Activated naive CD8-positive, alpha-beta T cell treated with anti-CD3 and anti-CD28 coated beads, Interleukin-2, amount 10 ng/mL, durations not matched to agents 7 days and 5 days (primary cell): ENCODE results near the gene GPR45. TPM values are rescaled to one million over a fixed set of nuclear protein-coding genes. Genes with fewer than 3 reads are reported as not detected.
"Not testable (repeated sequence)": the region's sequence is repeated elsewhere in the genome, so short reads cannot be mapped to it uniquely, and the experiment has no call there.

Source experiments
- ATAC-seq: fragments of 150-1000 bp; cut with Tn5 transposase; one replicate; pipeline ENCODE4 v1.10.0; 2021; ENCODE audit warnings: low read depth, moderate library complexity
- POLR2A ChIA-PET: fragments of 350-600 bp; sonication (Branson Sonifier 250); formaldehyde crosslinking; loops from one replicate; lab custom pipeline; 2021; ENCODE audit warnings: antibody characterized with exemption; lab: Charles Lee
- DNase-seq: peaks from one replicate; pipeline ENCODE4 v3.0.0; 2021
- H3K27ac Mint-ChIP-seq: one replicate; pipeline ENCODE4 v1.8.0; 2022; ENCODE audit warnings: mild to moderate bottlenecking, mixed read lengths
- H3K27me3 Mint-ChIP-seq: one replicate; pipeline ENCODE4 v1.8.0; 2022; ENCODE audit warnings: mild to moderate bottlenecking, moderate library complexity, mixed read lengths
- H3K36me3 Mint-ChIP-seq: one replicate; pipeline ENCODE4 v1.8.0; 2021; ENCODE audit warnings: mild to moderate bottlenecking, mixed read lengths
- H3K4me1 Mint-ChIP-seq: one replicate; pipeline ENCODE4 v1.8.0; 2021; ENCODE audit warnings: mixed read lengths
- H3K4me3 Mint-ChIP-seq: one replicate; pipeline ENCODE4 v1.8.0; 2022; ENCODE audit warnings: mild to moderate bottlenecking, moderate library complexity, mixed read lengths
- H3K9me3 Mint-ChIP-seq: one replicate; pipeline ENCODE4 v1.8.0; 2021; ENCODE audit warnings: mixed read lengths
- total RNA-seq, 2 experiments: library from RNA; stranded (reverse); gene quantifications; one replicate each; pipeline ENCODE4 v1.2.3, GENCODE V29; 2021

Gene GPR45
- total RNA-seq, 2 experiments from 2014 or later: not detected

- Mint-ChIP-seq H3K27me3 (peaks cover 6% of the 10 kb centered on the region), H3K27ac (no peak overlapping the region), H3K4me3 (no peak overlapping the region), H3K4me1 (peaks cover 3% of the 10 kb centered on the region), H3K36me3 (no peaks in the 10 kb centered on the region), H3K9me3 (no peaks in the 10 kb centered on the region)
- ATAC-seq (no peak), DNase-seq (no peak)
- POLR2A ChIA-PET: no interaction called here
These were observed 897 bp downstream of the GPR45 start for GRCh38 chr2:105242286-105242993.

- DNase-seq: no peak
- H3K36me3 Mint-ChIP-seq: no peaks in the 10 kb centered on the region
- no peak for ATAC-seq
- POLR2A ChIA-PET: no interaction called here
- peaks cover 5% of the 10 kb centered on the region for H3K27me3 Mint-ChIP-seq
- H3K4me3 Mint-ChIP-seq: no peak overlapping the region
- H3K9me3 Mint-ChIP-seq: no peaks in the 10 kb centered on the region
- no peak overlapping the region for H3K27ac Mint-ChIP-seq
- H3K4me1 Mint-ChIP-seq: no peaks in the 10 kb centered on the region
These were observed 2.4 kb downstream of the GPR45 start for GRCh38 chr2:105243961-105244360.

GRCh38 chr2:105244451-105244850 is 2.9 kb downstream of the GPR45 start:
- Mint-ChIP-seq H3K9me3 (no peaks in the 10 kb centered on the region), H3K36me3 (no peaks in the 10 kb centered on the region), H3K27me3 (peaks cover 1% of the 10 kb centered on the region), H3K4me3 (no peak overlapping the region), H3K4me1 (no peaks in the 10 kb centered on the region), H3K27ac (no peak overlapping the region)
- no peak for ATAC-seq
- DNase-seq: no peak
- POLR2A ChIA-PET: no interaction called here

GRCh38 chr2:105248316-105249070 is 7.0 kb downstream of the GPR45 start:
- Mint-ChIP-seq H3K4me1 (no peaks in the 10 kb centered on the region), H3K4me3 (no peak overlapping the region), H3K27ac (no peak overlapping the region)

GRCh38 chr2:105249181-105249580 is 7.6 kb downstream of the GPR45 start:
- ATAC-seq (no peak), DNase-seq (no peak)
- Mint-ChIP-seq H3K27me3 (peaks cover 2% of the 10 kb centered on the region), H3K4me3 (no peak overlapping the region), H3K9me3 (no peaks in the 10 kb centered on the region), H3K4me1 (no peaks in the 10 kb centered on the region), H3K36me3 (no peaks in the 10 kb centered on the region), H3K27ac (no peak overlapping the region)
- POLR2A ChIA-PET: no interaction called here

More at GRCh38 chr2:105248316-105249070, 7.0 kb downstream of the GPR45 start:
- no peaks in the 10 kb centered on the region for H3K27me3 Mint-ChIP-seq
- ATAC-seq: no peak
- DNase-seq: no peak
- H3K9me3 Mint-ChIP-seq: no peaks in the 10 kb centered on the region
- POLR2A ChIA-PET: no interaction called here
- H3K36me3 Mint-ChIP-seq: no peaks in the 10 kb centered on the region

- H3K9me3 Mint-ChIP-seq: no peaks in the 10 kb centered on the region
- no peak for ATAC-seq
- no peaks in the 10 kb centered on the region for H3K4me1 Mint-ChIP-seq
- peaks cover 2% of the 10 kb centered on the region for H3K27me3 Mint-ChIP-seq
- no peak for DNase-seq
- POLR2A ChIA-PET: no interaction called here
- no peak overlapping the region for H3K27ac Mint-ChIP-seq
- no peak overlapping the region for H3K4me3 Mint-ChIP-seq
- no peaks in the 10 kb centered on the region for H3K36me3 Mint-ChIP-seq
These were observed 8.3 kb downstream of the GPR45 start for GRCh38 chr2:105249891-105250290.

GRCh38 chr2:105251016-105251648 is 9.6 kb downstream of the GPR45 start:
- POLR2A ChIA-PET, H3K27ac Mint-ChIP-seq, H3K27me3 Mint-ChIP-seq, DNase-seq, ATAC-seq, H3K4me3 Mint-ChIP-seq, H3K36me3 Mint-ChIP-seq, H3K9me3 Mint-ChIP-seq, H3K4me1 Mint-ChIP-seq: not testable (repeated sequence)

- no peaks in the 10 kb centered on the region for H3K4me1 Mint-ChIP-seq
- no peak for DNase-seq
- H3K27me3 Mint-ChIP-seq: peaks cover 4% of the 10 kb centered on the region
- no peak overlapping the region for H3K4me3 Mint-ChIP-seq
- no peak overlapping the region for H3K27ac Mint-ChIP-seq
- H3K36me3 Mint-ChIP-seq: no peaks in the 10 kb centered on the region
- no peak for ATAC-seq
- no peaks in the 10 kb centered on the region for H3K9me3 Mint-ChIP-seq
- POLR2A ChIA-PET: no interaction called here
These were observed 10.7 kb downstream of the GPR45 start for GRCh38 chr2:105252271-105252670.

GRCh38 chr2:105254531-105255210 is 13.1 kb downstream of the GPR45 start:
- H3K9me3 Mint-ChIP-seq: no peaks in the 10 kb centered on the region
- H3K27ac Mint-ChIP-seq: no peak overlapping the region
- no peak for DNase-seq
- no peaks in the 10 kb centered on the region for H3K4me1 Mint-ChIP-seq
- no peak for ATAC-seq
- no peaks in the 10 kb centered on the region for H3K36me3 Mint-ChIP-seq
- no peak overlapping the region for H3K4me3 Mint-ChIP-seq
- POLR2A ChIA-PET: no interaction called here
- H3K27me3 Mint-ChIP-seq: peaks cover 4% of the 10 kb centered on the region

GRCh38 chr2:105255979-105256378 is 14.4 kb downstream of the GPR45 start:
- DNase-seq (no peak), ATAC-seq (no peak)
- Mint-ChIP-seq H3K36me3 (no peaks in the 10 kb centered on the region), H3K27ac (no peak overlapping the region), H3K27me3 (peaks cover 4% of the 10 kb centered on the region), H3K4me3 (no peak overlapping the region), H3K4me1 (no peaks in the 10 kb centered on the region), H3K9me3 (no peaks in the 10 kb centered on the region)
- POLR2A ChIA-PET: no interaction called here

- H3K36me3 Mint-ChIP-seq: no peaks in the 10 kb centered on the region
- no peaks in the 10 kb centered on the region for H3K9me3 Mint-ChIP-seq
- ATAC-seq (no peak), DNase-seq (no peak)
- peaks cover 4% of the 10 kb centered on the region for H3K27me3 Mint-ChIP-seq
- no peaks in the 10 kb centered on the region for H3K4me1 Mint-ChIP-seq
- POLR2A ChIA-PET: no interaction called here
- no peak overlapping the region for H3K4me3 Mint-ChIP-seq
- no peak overlapping the region for H3K27ac Mint-ChIP-seq
These were observed 15.0 kb downstream of the GPR45 start for GRCh38 chr2:105256431-105257047.

GRCh38 chr2:105257981-105258380 is 16.4 kb downstream of the GPR45 start:
- H3K36me3 Mint-ChIP-seq: peaks cover 3% of the 10 kb centered on the region
- peaks cover 4% of the 10 kb centered on the region for H3K27me3 Mint-ChIP-seq
- no peak overlapping the region for H3K27ac Mint-ChIP-seq
- DNase-seq (no peak), ATAC-seq (no peak)
- POLR2A ChIA-PET: no interaction called here
- no peaks in the 10 kb centered on the region for H3K9me3 Mint-ChIP-seq
- H3K4me3 Mint-ChIP-seq: no peak overlapping the region
- no peaks in the 10 kb centered on the region for H3K4me1 Mint-ChIP-seq

GRCh38 chr2:105258835-105259350 is 17.4 kb downstream of the GPR45 start:
- Mint-ChIP-seq H3K9me3 (no peaks in the 10 kb centered on the region), H3K36me3 (peaks cover 3% of the 10 kb centered on the region), H3K27ac (no peak overlapping the region), H3K4me1 (no peaks in the 10 kb centered on the region), H3K27me3 (peaks cover 4% of the 10 kb centered on the region), H3K4me3 (no peak overlapping the region)
- DNase-seq (no peak), ATAC-seq (no peak)
- POLR2A ChIA-PET: interaction anchor here (0.6 kb wide), 1 partner anchor 19 kb away, joined by 4 read pairs; no protein-coding TSS in a partner anchor
